Activated effector memory CD4-positive, alpha-beta T cell treated with Interleukin-2 at 50 U/mL for 16 hours (primary cell): ENCODE results near the gene PSMC3IP.
A peak's percentile ranks its signal among the peaks of the same experiment; 100 is the strongest.

Source experiments
- DNase-seq: peaks from one replicate; pipeline ENCODE4 v3.0.0-alpha.2; 2020

PSMC3IP gene

DNA sequence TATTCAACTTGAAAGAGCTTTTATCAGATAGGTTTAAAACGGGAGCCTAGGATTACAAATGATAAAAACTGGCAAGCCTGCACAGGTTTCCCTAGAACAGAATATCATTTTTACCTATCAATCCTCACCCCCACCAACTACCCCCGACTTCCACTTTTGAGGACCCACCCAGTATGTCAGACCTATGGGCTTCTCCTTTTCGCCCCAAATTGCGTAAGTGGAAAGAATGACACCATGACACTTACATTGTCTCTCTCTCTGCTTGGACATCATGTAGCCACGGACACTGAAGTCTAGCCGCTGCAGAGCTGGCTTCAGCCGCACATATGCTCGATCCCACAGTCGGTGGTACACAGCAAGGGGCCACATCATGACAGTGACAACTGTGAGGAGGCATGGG, 7.4 kb upstream of the PSMC3IP start:
- no peak for DNase-seq

DNA sequence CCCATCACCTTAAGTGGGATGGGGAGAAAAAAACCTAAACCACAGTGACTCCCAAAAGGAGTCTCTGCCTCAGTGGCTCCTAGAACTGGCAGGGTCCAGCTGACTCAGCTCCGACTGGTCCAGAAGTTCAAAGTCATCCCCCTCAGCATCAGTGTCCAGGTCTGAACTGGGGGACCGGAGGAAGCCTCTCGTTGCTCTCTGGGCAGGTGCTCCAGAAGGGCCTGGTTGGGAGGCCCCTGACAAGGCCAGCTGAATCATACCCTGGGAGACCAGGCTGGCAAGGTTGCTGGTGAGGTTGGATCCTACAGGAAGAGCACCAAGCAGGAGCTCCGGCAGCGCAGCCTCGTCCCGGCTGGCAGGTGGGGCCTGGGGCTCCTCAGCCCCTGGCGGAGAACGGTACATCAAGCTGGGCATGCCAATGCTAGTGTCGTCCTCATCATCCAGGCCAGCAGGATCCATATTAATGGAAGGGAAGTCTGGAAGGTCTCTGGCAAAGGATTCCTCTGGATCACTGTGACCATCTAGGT, 4.3 kb upstream of the PSMC3IP start:
- DNase-seq = no peak

DNA sequence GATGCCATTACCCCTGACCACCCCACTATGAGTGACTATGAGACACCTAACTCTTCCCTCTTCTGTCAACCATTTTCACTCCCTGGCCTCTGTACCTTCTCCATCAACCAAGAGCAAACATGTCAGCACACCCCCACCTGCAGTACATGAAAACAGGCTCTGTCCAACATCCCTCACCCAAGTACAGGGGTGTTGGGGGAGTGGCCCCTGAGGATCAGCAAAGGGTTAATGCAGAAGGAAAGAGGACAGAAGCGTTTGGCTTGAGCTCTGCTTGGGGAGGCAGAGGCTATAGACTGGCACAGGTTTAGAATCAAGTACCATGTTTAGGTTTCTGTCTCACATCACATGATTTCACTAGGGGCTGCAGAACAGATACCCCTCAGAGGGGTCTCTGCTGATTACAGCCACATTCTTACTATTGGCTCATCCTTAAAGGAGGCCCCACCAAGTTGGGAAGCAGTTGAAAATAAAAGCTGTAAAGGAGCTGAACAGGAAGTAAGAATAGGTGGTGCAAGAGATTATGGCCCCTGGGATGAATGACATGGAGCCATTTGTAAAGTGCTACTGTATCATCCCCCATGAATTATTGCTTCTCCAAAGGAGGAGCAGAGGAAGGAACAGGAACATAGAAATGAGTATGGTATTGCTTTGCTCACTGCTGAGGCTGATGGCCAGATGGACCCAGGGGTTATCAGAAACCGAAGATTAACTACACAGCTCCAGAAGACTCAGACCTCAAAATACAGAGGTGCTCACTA, 2.4 kb upstream of the PSMC3IP start:
- DNase-seq = no peak

DNA sequence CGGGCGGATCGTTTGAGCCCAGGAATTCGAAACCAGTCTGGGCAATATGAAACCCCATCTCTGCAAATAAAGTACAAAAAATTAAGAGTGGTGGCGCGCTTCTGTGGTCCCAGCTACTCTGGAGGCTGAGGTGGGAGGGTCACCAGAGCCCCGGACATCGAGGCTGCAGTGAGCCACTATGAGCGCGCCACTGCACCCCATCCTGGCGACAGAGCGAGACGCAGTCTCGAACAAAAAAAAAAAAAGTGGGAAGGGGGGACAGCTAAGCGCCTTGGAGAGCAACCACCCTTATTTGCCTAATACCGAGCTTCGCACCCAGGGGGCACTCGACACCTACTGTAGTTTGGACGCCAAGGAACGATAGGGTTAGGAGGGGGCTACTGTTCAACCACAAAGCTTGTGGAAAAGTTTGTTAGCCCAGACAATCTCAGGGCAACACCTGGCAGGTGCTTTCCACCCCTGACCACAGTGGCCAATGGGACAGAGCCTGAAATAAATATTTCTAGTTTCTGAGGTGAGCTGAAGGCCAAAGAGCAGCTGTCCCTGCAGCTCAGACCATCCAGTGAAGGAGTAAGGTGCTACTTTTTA, 847 bp upstream of the PSMC3IP start:
- peak; percentile 52 for DNase-seq

DNA sequence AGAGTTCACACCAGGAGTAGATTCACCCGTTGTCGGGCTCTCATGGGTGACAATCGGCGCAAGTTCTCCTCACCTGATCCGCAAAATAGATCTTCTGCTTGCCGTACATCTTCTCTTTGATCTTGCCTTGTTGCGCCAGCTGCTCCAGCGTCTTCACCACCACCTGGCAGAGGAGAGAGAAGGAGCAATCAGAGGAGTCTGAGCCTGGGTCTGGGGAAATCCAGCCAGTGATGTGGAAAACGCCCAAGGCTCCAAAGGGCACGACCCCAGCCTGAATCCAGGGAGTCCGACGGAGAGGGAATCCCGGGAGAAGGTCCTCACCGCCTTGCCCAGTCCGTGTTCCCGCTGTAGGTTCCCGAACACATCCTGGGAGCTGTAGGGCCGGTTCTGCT, 393 bp downstream of the PSMC3IP start:
- no peak for DNase-seq

DNA sequence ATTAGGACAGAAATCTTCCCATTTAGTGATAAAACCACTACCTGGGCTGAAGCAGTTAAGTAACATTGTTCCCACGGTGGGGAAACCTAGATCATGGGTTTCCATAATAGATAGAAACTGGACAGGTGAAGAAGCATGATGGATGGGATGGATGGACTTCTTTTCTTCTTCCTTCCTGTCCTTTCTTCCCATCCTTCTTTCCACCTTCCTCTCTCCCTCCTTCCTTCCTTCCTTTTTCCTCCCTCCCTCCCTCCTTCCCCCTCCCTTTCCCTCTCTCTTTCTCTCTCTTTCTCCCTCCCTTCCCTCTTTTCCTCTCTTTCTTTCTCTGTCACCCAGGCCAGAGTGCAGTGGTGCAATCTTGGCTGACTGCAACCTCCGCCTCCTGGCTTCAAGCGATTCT, 3.1 kb downstream of the PSMC3IP start:
- DNase-seq = no peak

DNA sequence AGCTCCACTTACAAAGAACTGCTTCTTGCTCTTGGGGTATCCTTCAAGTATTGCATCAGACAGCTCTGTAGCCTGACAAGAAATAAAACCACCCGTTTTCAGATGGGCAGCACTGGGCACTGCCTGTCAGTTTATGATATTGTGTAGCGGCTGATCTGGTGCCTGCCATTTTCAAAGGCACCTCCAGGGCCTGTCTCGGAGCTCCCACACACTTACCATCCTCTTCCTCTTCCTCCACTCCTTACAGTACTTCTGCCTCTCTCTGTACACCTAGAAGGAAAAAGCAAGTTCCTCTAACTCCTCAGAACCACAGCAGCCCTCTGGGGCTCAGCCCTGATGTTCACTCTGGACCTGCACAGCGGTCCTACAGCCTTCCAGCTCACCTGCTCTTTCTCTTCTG, 4.4 kb downstream of the PSMC3IP start:
- no peak for DNase-seq

DNA sequence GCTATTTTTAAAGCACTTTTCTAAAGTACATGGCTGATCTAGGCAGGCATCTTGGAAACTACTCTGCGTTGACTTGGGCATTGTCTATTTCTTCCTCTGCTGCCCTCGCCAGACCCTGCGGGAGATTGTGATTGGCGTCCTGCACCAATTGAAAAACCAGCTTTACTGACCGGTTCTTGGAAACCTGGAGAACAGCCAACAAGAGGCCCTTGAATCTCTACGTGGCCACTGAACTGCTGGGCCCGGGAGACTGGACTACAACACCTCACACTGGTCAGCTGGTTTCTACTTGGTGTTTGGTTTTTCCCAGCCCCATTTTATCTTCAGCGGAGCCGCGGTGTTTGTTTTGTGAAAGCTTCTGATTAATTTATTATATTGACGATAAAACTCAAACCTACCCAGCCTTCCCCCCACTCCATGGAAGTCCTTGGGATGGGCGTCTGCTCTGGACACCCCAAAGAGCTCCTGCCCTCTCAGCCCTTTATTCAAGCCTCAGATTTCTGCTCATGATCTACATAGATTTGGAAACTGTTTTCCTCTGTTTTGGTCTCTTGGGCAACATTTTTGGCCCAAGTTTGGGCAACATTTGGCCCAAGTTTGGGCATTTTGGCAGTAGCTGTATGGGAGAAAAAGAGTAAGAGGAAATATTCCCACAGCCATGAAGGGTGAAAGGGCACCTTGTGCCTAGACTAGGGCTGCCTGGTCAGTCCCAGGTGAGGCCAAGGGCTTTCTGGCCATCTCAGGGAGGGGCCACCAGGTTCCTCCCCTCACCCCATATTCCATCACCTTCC, 5.9 kb downstream of the PSMC3IP start:
- no peak for DNase-seq

DNA sequence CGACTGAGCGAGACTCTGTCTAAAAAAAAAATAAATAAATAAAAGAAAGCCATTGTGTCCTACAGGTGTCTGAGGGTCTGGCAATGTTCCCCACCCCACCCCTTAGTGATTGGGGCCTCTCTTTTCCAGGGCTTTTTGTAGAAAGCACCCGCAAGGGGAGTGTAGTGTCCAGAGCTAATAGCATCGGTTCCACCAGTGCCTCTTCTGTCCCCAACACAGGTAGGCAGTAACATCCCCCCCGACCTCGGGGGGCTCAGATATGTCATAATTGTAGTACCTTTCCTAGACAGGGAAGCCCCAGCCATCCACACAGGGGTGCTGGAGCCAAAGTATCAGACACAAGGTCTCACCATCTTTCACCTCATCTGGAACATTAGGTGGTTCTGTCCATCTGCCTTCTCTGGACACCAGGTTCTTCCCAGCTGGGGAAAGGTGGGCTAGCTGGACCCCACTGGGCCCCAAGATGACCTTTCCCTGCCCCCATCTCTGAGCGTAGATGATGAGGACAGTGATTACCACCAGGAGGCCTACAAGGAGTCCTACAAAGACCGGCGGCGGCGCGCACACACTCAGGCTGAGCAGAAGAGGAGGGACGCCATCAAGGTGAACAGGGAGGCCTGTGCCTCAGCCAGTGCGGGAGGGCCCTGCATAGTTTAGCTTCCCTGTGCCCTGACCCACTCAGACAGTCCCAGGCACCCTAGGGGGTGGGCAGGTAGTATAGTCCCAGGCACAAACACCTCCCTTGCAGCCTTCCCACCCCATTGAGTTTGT, 9.0 kb downstream of the PSMC3IP start:
- DNase-seq = no peak

DNA sequence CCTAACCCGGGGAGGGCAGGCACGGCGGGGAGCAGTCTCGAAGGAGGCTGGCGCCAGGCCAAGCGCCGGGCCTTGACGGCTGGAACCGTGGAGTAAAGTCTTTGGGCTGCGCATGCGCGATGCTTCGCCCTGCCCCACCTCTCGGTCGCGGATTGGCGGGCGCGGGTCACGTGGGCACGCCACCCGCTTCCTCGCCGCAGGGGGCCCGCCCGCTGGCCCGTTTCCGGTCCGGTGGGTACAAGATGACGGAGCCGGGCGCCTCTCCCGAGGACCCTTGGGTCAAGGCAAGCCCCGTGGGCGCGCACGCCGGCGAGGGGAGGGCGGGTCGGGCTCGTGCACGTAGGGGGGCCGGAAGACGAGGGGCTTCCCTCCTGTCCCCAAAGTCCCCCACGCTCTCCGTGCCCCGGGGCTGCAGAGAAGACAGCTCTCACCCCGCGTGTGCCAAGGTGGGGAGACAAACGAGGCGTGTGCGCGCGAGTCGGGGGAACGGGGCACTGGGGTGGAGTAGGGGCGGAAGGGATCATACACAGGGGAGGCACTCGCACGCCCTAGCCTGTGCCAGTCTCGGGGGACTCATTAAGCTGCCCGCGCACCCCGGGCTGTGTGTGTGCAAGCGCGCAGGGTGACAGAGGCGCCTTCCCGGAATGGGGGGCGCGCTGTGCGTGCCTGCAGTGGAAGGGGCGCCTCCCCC, 10.5 kb downstream of the PSMC3IP start, which contains the start of gene MLX:
Gene MLX, plus strand, starts transcription at position 218 of the 691 bp plus-strand sequence. Its CDS starts 25 bp downstream, at position 243.
- DNase-seq = peak; percentile 86

DNA sequence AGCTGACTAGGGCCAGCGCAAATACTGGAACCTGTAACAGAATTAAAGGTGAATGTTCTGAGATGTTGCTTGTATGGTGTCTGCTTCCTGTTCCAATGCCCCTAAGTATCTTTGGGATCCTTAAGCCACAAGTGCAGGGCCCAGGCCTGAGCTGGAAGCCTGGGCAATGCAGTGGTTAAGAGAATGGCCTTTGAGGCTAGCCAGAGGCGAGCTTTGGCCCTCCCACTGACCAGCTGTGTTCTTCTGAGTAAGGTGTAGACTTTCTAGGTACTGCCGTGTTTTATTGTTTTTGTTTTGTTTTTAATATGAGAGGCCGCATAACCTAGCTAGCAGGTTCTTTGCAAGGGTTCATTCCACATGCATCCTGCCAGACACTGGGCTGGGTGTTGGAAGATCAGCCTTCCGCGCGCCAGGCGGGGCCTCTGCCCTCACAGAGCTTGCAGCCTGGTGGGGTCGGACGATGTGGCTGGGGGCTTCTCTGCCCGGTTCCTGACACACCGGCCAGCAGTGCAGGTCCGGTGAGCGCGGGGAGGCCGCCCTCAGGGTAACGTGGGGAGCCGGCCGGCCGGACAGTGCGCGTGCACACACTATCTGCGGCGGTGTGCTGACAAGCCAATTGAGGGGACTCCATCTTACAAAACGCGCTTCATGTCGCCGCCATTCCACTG, 11.2 kb downstream of the PSMC3IP start:
- DNase-seq = no peak

DNA sequence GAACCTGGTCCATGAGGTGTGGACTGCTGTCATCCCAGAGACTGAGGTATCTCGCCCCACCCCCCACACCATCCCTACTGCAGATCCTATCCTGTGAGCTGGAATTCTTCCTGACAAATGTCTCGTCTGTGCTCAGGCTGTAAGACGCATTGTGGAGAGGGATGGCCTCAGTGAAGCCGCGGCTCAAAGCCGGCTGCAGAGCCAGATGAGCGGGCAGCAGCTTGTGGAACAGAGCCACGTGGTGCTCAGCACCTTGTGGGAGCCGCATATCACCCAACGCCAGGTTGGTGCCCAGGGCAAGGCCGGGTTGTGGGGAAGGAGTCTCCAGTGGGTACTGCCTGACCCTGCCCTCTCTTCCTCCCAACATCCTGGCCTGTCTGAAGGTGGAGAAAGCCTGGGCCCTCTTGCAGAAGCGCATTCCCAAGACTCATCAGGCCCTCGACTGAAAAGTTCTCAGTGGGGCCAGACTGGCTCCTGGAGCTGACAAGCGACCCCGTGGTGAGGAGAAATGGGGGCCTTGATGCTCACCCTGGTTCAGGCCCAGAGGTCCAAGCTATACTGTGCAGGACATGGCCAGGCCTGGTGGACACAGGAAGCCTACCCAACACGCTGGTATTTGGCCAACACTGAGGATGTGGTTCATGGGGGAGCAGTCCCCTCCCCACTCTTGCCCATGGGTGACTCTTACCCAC, 11.9 kb downstream of the PSMC3IP start:
- no peak for DNase-seq

DNA sequence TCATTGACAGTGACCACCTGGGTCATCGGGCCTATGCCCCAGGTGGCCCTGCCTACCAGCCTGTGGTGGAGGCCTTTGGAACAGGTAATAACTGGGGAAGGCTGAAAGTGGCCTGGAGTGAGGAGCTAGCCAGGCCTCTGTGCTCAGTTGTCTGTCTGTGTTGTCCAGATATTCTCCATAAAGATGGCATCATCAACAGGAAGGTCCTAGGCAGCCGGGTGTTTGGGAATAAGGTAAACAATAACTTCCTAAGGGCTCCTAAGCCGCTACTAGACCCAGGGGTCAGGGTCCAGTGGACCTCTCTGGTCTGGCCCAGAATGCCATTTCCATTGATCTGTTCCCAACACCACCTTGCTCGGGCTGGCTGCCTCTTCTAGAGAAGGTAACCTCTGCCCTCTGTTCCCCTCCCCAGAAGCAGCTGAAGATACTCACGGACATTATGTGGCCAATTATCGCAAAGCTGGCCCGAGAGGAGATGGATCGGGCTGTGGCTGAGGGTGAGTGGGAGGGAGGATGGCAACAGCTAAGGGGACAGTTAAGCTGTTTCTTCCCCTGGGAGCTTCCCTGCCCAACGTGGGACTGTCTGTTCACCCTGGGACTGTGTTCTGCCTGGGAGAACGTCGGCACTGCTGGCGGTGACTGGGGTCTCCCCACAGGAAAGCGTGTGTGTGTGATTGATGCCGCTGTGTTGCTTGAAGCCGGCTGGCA, 12.6 kb downstream of the PSMC3IP start:
- no peak for DNase-seq

DNA sequence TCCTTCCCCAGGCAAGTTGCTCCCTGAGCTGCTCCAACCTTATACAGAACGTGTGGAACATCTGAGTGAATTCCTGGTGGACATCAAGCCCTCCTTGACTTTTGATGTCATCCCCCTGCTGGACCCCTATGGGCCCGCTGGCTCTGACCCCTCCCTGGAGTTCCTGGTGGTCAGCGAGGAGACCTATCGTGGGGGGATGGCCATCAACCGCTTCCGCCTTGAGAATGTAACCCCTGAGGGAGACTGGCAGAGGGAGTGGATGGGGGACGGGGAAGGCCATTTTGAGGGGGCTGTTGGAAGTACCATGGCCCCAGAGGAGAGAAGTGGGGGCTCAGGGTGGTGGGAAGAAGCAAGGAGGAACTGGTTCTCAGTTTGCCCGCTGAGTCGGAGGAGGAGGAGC, 13.6 kb downstream of the PSMC3IP start:
- DNase-seq = no peak

DNA sequence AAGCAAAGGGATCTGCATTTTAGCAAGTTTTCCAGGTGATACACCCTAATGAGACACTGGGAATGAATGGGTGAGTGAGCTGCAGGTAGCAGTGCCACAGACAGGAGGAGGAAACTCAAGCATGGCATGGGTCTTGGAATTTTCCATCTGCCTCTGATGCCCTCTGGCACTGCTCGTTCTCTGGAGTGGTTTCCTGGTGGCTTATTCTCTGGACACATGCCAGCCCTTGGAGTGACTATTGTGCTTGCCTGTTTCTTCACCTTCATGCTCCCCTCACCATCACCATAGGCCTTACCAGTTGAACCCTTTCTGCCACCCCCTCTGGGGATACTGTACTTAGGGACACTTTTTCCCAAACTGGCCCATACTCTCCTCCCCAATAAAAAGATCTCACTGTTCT, 14.0 kb downstream of the PSMC3IP start:
- DNase-seq = no peak

DNA sequence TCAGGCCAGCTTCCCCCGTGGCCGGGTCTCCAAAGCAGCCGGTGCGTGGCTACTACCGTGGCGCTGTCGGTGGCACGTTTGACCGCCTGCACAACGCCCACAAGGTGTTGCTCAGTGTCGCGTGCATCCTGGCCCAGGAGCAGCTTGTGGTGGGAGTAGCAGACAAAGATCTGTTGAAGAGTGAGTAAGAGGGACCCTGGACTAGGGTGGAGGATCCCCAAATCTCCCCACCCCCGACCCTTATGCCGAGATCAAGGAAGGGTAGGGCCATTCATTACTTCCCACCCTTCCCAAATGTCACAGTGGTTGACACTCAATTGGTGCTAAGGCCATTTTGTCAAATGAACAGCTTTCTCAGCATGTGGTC, 14.4 kb downstream of the PSMC3IP start:
- no peak for DNase-seq

DNA sequence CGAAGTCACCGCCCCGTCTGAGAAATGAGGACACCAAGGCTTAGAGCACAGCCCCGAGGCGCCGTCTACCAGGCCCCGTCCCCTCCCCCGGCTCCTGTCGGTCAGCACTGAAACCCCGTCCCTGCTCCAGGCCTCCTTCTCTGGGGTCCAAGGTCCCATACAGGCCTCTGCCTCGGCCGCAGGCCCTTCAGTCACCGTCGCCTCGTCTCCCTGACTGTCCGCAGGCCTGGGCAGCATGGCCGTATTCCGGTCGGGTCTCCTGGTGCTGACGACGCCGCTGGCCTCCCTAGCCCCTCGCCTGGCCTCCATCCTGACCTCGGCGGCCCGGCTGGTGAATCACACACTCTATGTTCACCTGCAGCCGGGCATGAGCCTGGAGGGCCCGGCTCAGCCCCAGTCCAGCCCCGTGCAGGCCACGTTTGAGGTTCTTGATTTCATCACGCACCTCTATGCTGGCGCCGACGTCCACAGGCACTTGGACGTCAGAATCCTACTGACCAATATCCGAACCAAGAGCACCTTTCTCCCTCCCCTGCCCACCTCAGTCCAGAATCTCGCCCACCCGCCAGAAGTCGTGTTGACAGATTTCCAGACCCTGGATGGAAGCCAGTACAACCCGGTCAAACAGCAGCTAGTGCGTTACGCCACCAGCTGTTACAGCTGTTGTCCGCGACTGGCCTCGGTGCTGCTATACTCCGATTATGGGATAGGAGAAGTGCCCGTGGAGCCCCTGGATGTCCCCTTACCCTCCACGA, 15.0 kb downstream of the PSMC3IP start:
- DNase-seq = no peak

DNA sequence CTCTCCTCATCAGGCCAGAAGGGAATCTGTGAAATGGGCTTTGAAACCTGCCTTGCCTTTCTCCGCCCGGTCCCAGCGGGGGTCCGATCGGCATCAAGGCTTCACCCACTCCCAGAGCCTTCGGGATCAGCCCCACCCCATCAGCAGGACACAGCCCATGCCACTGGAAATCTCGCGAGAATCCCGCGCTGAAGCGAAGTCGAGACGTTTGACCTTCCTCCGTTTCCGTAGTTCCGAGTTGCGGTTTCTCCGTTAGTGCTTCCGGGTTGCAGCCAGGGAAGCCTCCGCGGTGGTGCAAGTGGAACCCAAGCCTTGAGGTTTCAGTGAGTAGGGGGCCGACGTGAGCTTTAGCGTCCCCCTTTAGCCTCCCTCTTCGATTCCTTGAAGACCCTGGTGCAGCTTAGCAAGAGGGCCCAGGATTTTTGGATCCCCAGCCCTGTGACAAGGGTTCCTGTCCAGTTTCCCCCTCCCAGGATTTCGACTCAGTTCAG, 15.6 kb downstream of the PSMC3IP start, which contains the start of gene COASY:
Gene COASY, plus strand, starts transcription at position 252 of the 491 bp plus-strand sequence. CDS start 475 bp downstream, outside the sequence.
- DNase-seq = peak; percentile 86

DNA sequence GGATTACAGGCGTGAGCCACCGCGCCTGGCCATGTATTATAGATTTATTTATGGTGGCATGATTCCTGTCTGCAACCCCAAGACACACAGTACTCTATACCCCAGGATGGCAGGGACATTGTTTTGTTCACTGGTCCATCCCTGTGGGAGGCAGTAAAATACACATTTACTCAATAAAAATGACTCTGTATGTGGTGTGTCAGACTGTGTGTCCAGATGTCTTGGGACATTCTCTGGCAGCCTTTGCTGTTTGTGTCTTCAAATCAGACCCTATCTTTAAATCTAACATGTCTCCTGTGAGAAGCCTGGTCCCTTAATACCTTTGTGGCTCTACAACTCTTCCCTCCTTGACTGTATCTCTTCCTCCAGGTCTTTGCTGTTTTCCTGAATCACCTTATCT, 17.3 kb downstream of the PSMC3IP start:
- no peak for DNase-seq
